Dedifferentiated amniotic fluid mesenchymal stem cell (primary cell): ENCODE results near the gene KRTAP6-3.

ENCODE experiments used
- DNase-seq: peaks from one replicate; pipeline ENCODE4 v3.0.0-alpha.2; 2016; ENCODE audit errors: extremely low spot score

KRTAP6-3 gene

GRCh38 chr21:30592140-30592539 lies at the start of gene KRTAP6-3:
Gene KRTAP6-3 (plus strand): TSS chr21:30592440. CDS start chr21:30592446, 6 bp downstream.
- DNase-seq, result no peak

GRCh38 chr21:30552782-30553181 lies 39.5 kb upstream of the KRTAP6-3 start:
- no peak for DNase-seq

GRCh38 chr21:30555095-30555494 lies 37.1 kb upstream of the KRTAP6-3 start:
- no peak for DNase-seq

DNA sequence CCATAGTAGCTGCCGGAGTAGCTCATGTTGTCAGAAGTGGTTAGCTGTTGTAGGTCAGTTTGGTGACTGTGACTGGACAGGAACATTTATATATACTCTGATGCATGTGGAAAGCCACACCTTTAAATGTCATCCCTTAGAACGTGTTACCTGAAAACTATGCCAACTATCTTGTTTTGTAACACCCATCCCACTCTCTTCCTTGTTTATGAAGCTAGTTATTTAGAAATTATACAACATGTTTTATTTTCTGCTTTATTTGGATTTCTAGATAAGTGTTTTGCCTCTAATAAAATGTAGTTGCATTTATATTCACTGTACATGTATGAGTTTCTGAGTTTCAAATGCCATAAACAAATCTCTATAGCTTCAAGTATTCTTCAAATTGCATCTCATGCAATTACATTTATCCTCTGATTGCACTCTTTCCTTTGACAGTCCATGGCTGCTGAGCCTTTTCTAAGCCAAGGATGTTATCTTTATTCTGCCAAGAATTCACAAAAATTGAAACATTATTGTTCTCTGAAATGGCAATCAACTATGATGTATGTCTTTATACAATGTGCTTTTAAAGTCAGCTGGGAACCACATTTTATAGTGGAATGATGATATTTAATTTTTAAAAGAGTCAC lies 30.9 kb upstream of the KRTAP6-3 start, which contains the start of gene KRTAP19-7:
Gene KRTAP19-7, minus strand, starts transcription at position 51 of the 632 bp plus-strand sequence. Its CDS starts 25 bp downstream, at position 26.
- no peak for DNase-seq

DNA sequence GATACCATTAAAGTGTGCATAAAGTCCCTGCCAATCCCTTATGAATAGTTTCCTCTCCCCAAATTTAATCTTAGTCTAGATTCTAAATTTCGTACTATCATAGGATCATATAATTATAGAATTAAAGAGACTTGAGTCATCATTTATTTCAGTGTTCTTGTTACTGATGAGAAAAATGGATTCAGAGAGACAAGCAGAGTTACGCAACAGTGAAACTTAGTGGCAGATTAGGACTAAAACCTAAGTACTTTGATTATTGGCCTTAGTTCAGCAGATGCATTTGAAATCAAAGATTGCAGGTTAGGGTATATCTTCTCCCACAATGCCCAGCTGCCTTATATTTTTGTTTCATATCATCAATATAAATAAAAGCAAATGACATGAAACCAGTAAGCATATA lies 30.3 kb upstream of the KRTAP6-3 start:
- DNase-seq, result no peak

DNA sequence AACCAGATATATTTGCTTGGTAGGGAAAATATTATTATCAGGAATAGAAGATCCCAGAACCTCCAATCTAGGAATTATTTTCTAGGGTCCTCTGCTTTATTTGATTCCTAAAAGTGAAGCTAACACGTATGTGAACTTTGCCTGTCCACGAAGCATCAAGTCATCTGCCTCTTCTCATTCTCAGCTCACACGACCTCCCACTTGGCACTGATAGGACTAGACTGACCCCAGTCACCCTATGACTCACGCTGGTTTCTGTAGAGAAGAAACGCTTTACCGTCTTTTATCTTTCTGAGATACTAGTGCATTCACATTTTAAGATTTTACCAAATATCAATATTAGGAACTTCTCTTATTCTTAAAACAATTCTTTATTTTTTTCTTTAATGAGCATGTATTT lies 29.2 kb upstream of the KRTAP6-3 start:
- no peak for DNase-seq

- no peak for DNase-seq
Observed at GRCh38 chr21:30563630-30564029, 28.6 kb upstream of the KRTAP6-3 start.

DNA sequence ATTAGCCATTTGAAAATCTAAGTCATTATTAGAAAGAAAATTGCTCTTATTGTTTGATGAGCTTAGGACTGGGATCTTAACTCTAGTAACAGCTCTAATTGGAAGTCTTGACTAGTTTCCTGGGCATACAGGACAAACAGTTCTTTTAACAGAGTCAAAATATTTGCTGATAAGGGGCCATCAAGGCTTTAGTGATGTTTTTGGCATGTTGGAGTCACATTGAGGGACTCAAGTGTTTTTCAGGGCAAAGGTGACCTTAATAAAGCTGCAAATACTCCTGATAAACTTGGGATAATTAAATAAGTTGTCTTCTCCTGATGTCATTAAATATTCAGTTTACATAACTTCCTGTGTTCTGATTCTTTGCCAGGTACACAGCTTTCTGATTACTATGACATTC lies 24.6 kb upstream of the KRTAP6-3 start:
- no peak for DNase-seq

- no peak for DNase-seq
Observed at GRCh38 chr21:30577766-30578165, 14.5 kb upstream of the KRTAP6-3 start.

GRCh38 chr21:30579346-30579745 lies 12.9 kb upstream of the KRTAP6-3 start:
- no peak for DNase-seq

DNA sequence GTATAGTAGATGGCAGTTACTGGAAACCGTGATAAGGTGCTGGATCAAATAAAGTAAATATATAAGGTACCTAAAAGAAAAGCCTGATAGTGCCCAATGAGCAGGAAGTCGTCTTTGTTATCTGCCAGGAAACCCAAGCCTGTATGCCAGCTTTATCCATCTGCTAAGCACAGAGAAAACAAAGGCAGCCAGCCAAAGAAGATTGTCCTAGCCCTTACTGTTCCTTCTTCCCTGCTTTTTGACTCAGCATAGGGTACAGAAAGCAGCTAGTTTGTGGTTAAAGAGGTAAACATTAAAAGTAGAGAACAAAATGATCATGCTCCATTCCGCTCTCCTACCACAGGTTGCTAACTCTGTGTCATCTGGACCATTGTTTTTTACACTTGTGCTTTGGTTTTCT lies 12.1 kb upstream of the KRTAP6-3 start:
- DNase-seq, result no peak

DNA sequence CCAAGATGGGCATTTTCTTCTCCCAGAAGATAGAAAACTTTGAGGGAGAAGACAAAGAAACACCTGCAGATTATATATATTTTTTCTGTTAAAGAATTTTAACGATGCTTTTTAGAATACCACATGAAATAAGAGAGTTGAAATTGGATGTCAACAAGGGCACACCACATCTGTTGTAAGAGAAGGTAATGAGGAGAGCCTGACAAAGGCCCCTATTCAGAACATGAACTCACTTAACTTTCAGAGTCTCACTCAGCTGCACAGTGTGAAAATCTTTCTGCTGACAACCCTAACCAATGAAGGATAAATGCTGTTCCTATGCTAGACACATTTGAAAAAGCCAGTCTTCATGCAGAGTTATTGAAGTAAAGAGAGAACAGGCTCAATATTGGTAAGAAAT lies 9.4 kb upstream of the KRTAP6-3 start:
- DNase-seq, result no peak

DNA sequence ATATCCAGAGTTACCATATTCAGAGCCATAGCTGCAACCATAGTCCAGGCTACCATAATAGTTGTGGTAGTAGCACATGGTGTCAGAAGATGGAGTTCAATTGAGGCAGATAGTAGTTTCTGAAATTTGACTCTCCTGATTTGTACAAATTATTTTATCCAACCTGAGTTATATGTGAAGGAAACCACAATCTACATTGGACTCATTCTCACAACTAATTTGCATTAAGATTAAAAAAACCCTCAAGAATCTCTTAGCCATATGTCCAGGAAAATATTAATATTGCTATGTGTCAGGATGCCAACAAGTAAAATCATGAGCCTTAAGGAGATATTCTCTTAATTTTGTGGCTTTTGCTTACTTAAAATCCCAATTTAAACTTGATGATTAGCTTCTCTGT lies 1.9 kb upstream of the KRTAP6-3 start, which contains the start of gene KRTAP22-2:
Gene KRTAP22-2, minus strand, starts transcription at position 101 of the 400 bp plus-strand sequence.
- no peak for DNase-seq

DNA sequence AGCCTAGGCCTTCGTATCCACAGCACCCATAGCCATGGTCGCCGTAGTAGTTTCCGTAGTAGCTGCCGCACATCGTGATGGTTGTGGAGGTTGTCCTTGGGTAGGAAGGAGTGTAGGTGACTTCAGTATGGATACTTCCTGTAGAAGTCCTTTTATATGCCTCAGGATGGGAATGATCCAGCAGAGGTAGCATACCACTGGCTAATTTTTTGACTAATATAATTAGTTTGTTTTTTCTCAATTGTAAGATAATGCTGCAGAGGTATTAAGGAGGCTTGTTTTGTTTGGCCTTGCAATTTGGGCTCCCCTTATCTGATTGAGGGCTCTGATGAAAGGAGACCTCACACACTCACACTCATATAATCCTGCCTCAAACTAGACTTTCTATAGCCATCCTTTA lies 6.6 kb downstream of the KRTAP6-3 start, which contains the start of gene KRTAP6-2:
Gene KRTAP6-2, minus strand, starts transcription at position 101 of the 400 bp plus-strand sequence. Its CDS starts 28 bp downstream, at position 73.
- DNase-seq, result no peak

DNA sequence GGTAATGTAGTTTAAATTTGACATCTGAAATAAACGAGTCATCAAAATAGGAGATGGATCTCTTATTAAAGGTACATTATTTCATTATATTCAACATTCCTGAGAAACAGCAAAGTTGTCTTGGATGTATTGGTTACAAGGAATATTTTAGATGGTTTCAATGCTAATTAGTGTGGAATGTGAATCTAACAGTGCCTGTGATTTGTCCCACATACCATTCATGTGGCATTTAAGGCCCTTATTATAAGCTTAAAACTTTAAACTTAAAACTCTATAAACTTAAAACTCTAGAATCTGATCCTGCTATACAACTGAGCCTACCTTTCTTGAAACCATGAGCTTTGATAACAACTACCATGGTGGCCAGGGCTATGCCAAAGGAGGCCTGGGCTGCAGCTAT lies 8.5 kb downstream of the KRTAP6-3 start, which contains the start of gene KRTAP22-1:
Gene KRTAP22-1, plus strand, starts transcription at position 301 of the 400 bp plus-strand sequence.
- DNase-seq, result no peak

- no peak for DNase-seq
Observed at GRCh38 chr21:30605968-30606367, 13.7 kb downstream of the KRTAP6-3 start.

GRCh38 chr21:30612132-30612531 lies 19.9 kb downstream of the KRTAP6-3 start:
- DNase-seq, result no peak

- DNase-seq, result no peak
Observed at GRCh38 chr21:30613836-30614235, 21.6 kb downstream of the KRTAP6-3 start, which contains the start of gene KRTAP6-1. Gene KRTAP6-1 (minus strand): TSS chr21:30613930. CDS start chr21:30613904, 26 bp downstream.

- no peak for DNase-seq
Observed at GRCh38 chr21:30615199-30615598, 23.0 kb downstream of the KRTAP6-3 start.

DNA sequence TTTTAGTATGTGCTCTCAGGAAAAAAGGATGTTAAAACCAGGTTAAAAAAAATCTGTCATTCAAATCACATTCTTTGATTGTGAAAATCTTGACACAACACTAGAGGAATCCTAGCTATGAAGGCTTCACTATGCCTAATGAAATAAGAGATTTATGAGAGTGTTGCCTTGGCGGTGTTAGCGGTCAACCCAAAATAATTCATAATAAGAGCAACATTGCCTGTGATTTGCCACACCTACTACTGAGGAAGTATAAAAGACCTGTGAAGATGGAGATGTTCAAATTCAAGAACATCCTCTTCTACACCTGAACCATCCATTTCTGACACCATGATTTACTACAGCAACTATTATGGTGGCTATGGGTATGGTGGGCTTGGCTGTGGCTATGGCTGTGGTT lies 23.9 kb downstream of the KRTAP6-3 start, which contains the start of gene KRTAP20-1:
Gene KRTAP20-1, plus strand, starts transcription at position 301 of the 400 bp plus-strand sequence. Its CDS starts 30 bp downstream, at position 331.
- no peak for DNase-seq

GRCh38 chr21:30620080-30620479 lies 27.8 kb downstream of the KRTAP6-3 start:
- DNase-seq, result no peak

- no peak for DNase-seq
Observed at GRCh38 chr21:30620522-30620921, 28.3 kb downstream of the KRTAP6-3 start, which contains the start of gene KRTAP20-4. Gene KRTAP20-4 (plus strand): TSS chr21:30620627.

DNA sequence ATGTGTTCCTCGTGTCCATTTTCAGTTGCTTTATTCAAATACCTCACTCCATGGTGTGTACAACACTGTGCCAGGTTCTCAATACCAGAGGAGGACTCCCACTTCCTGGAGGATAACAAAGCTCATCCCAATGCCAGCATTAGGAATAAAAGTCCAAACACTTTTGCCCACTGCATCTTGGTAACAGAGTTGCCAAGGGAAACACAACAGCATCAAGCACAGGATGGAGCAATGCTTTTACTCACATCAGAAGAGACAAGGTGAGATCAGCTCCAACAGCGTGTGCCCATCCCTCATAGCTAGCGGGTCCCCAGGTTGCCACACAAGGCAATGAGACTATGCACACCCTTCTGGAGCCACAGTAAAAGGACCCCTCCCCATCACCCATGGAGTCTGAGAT lies 31.1 kb downstream of the KRTAP6-3 start:
- no peak for DNase-seq
